ENCODE measurements around the gene NEIL3. TPM values are rescaled to one million over a fixed set of nuclear protein-coding genes. Genes with fewer than 3 reads are reported as not detected.

NEIL3 gene
- polyA plus RNA-seq, 1 donor from 2014 or later = 0.15 TPM

GRCh38 chr4:177290780-177291179, 18.9 kb upstream of the NEIL3 start:
- Histone ChIP-seq H3K79me2 (replicated peaks; ENCODE audit: insufficient read depth, low read length) (no peaks in the 10 kb centered on the region), H2AFZ (ENCODE audit: low read depth, low read length) (no peak overlapping the region), H3K4me3 (ENCODE audit: low read length) (no peak overlapping the region), H3K4me2 (ENCODE audit: low read length) (no peak overlapping the region), H3K27me3 (ENCODE audit: insufficient read depth, low read depth, low read length) (no peaks in the 10 kb centered on the region), H3K9ac (ENCODE audit: low read length) (no peak overlapping the region), H4K20me1 (ENCODE audit: insufficient read depth) (no peaks in the 10 kb centered on the region), H3K36me3 (ENCODE audit: insufficient read depth, low read length) (no peaks in the 10 kb centered on the region), H3K27ac (ENCODE audit: low read length) (no peak overlapping the region), H3K9me2 (ENCODE audit: insufficient read depth, low read length) (no peaks in the 10 kb centered on the region), H3F3A (ENCODE audit: insufficient read depth, low read length, poor library complexity, severe bottlenecking) (no peaks in the 10 kb centered on the region), H3K9me3 (ENCODE audit: low read length) (no peaks in the 10 kb centered on the region)
- TF ChIP-seq EZH2 (IDR thresholded peaks at IDR 0.05; ENCODE audit: borderline replicate concordance, insufficient read depth, low read length, poor library complexity, severe bottlenecking) (no peak), MXI1 (conservative IDR thresholded peaks at IDR 0.05; ENCODE audit: poor library complexity, severe bottlenecking) (no peak), EP300 (conservative IDR thresholded peaks at IDR 0.05; ENCODE audit: poor library complexity, severe bottlenecking) (no peak), REST (IDR thresholded peaks at IDR 0.05; ENCODE audit: borderline replicate concordance) (no peak), TAF1 (IDR thresholded peaks at IDR 0.05; ENCODE audit: low read depth) (no peak), POLR2AphosphoS5 (IDR thresholded peaks at IDR 0.05) (no peak), SMC3 (conservative IDR thresholded peaks at IDR 0.05; ENCODE audit: poor library complexity) (no peak)

DNA sequence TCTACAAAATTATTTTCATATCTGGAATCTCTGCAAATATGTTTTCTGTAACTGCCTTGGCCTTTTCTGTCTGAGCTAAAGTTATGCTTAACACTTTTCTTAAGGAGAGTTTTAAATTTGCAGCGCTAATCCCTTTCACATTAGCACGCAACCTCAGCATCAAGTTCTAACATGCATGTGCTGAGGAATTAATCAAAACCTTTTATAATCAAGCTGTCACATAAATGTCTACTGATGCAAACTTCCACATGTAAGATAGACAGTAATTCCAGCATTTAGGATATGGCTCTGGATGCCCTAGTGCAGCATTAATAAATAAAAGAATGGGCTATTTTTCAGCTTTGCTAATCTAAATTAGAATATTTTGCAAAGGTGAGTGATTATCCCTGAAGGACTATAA, 17.5 kb upstream of the NEIL3 start:
- H3K27me3 ChIP-seq (ENCODE audit: insufficient read depth, low read depth, low read length) = no peaks in the 10 kb centered on the region
- no peak overlapping the region for H3K9ac ChIP-seq (ENCODE audit: low read length)
- H3K4me3 ChIP-seq (ENCODE audit: low read length) = no peak overlapping the region
- H3K27ac ChIP-seq (ENCODE audit: low read length) = no peak overlapping the region
- no peaks in the 10 kb centered on the region for H3K36me3 ChIP-seq (ENCODE audit: insufficient read depth, low read length)
- no peaks in the 10 kb centered on the region for H3K79me2 ChIP-seq (replicated peaks; ENCODE audit: insufficient read depth, low read length)
- H2AFZ ChIP-seq (ENCODE audit: low read depth, low read length) = no peak overlapping the region
- no peak overlapping the region for H3K4me2 ChIP-seq (ENCODE audit: low read length)
- no peaks in the 10 kb centered on the region for H3K9me3 ChIP-seq (ENCODE audit: low read length)
- no peaks in the 10 kb centered on the region for H3K9me2 ChIP-seq (ENCODE audit: insufficient read depth, low read length)
- no peaks in the 10 kb centered on the region for H4K20me1 ChIP-seq (ENCODE audit: insufficient read depth)
- TF ChIP-seq EP300 (conservative IDR thresholded peaks at IDR 0.05; ENCODE audit: poor library complexity, severe bottlenecking) (peak; percentile 72), TAF1 (IDR thresholded peaks at IDR 0.05; ENCODE audit: low read depth) (no peak), REST (IDR thresholded peaks at IDR 0.05; ENCODE audit: borderline replicate concordance) (peak; percentile 92), POLR2AphosphoS5 (IDR thresholded peaks at IDR 0.05) (peak; percentile 37)
- H3F3A ChIP-seq (ENCODE audit: insufficient read depth, low read length, poor library complexity, severe bottlenecking) = no peaks in the 10 kb centered on the region

All from neural cell (in vitro differentiated cells).